IMR-90 (cell line): ENCODE measurements around the gene CDH2. TPM values are rescaled to one million over a fixed set of nuclear protein-coding genes. Genes with fewer than 3 reads are reported as not detected.
A peak's percentile ranks its signal among the peaks of the same experiment; 100 is the strongest.

Experiments
- ATAC-seq: fragments of 200-7000 bp; cut with Tn5 transposase; 2 replicates; pipeline ENCODE4 v1.9.1; 2020; ENCODE audit warnings: low read depth, mild to moderate bottlenecking, moderate library complexity
- BruUV-seq: library from RNA; stranded (reverse); fragments of 400-500 nt; replicated peaks from 2 replicates; lab custom pipeline; 2021; lab: Mats Ljungman, UMichigan
- CTCF ChIA-PET: fragments of 300-600 bp; formaldehyde crosslinking; extraction: SDS; loops from one replicate; lab custom pipeline; 2021; ENCODE audit warnings: antibody characterized with exemption; lab: Yijun Ruan, JAX
- POLR2A ChIA-PET: fragments of 300-600 bp; sonication (Branson Sonifier 250); formaldehyde crosslinking; loops from one replicate; lab custom pipeline; 2022; ENCODE audit warnings: antibody characterized with exemption; ENCODE audit not compliant: unreplicated experiment; lab: Charles Lee
- DNase-seq: peaks from one replicate; pipeline ENCODE4 v3.0.0; 2013
- H2AFZ ChIP-seq: replicated peaks from 2 replicates; pipeline ENCODE3; 2013; ENCODE audit warnings: low read length, mild to moderate bottlenecking; ENCODE audit not compliant: poor library complexity
- H2AK5ac ChIP-seq: 2 replicates; pipeline ENCODE4 v1.6.1; 2013; ENCODE audit warnings: low read depth, low read length, inconsistent platforms
- H2AK9ac ChIP-seq: replicated peaks from 2 replicates; pipeline ENCODE3; 2013; ENCODE audit warnings: mild to moderate bottlenecking, low read depth, low read length, moderate library complexity; ENCODE audit not compliant: poor library complexity
- H2BK120ac ChIP-seq: 2 replicates; pipeline ENCODE4 v1.6.1; 2013; ENCODE audit warnings: low read depth, low read length, inconsistent platforms
- H2BK15ac ChIP-seq: 3 replicates; pipeline ENCODE4 v1.6.1; 2013; ENCODE audit warnings: low read depth, low read length, inconsistent platforms
- H2BK20ac ChIP-seq: 2 replicates; pipeline ENCODE4 v1.6.1; 2013; ENCODE audit warnings: low read depth, mild to moderate bottlenecking, inconsistent platforms, low read length, moderate library complexity
- H2BK5ac ChIP-seq: 2 replicates; pipeline ENCODE4 v1.6.1; 2013; ENCODE audit warnings: mild to moderate bottlenecking, low read depth, low read length, inconsistent platforms; ENCODE audit not compliant: poor library complexity, severe bottlenecking
- H3K14ac ChIP-seq: replicated peaks from 2 replicates; pipeline ENCODE4 v1.6.1; 2013; ENCODE audit warnings: low read depth, low read length, inconsistent platforms
- H3K18ac ChIP-seq: 2 replicates; pipeline ENCODE4 v1.6.1; 2013; ENCODE audit warnings: low read depth, low read length, control low read depth
- H3K23ac ChIP-seq: 2 replicates; pipeline ENCODE4 v1.6.1; 2013; ENCODE audit warnings: low read depth, low read length, inconsistent platforms
- H3K27ac ChIP-seq: 2 replicates; pipeline ENCODE4 v1.5.1; 2013; ENCODE audit warnings: mild to moderate bottlenecking, control low read depth, low read length; ENCODE audit not compliant: insufficient read depth
- H3K27me3 ChIP-seq: 2 replicates; pipeline ENCODE4 v1.6.1; 2013; ENCODE audit warnings: low read length; ENCODE audit not compliant: control insufficient read depth, insufficient read depth
- H3K36me3 ChIP-seq: 2 replicates; pipeline ENCODE4 v1.6.1; 2013; ENCODE audit warnings: low read length, mixed read lengths; ENCODE audit not compliant: control insufficient read depth, insufficient read depth
- H3K4ac ChIP-seq: 2 replicates; pipeline ENCODE4 v1.6.1; 2013; ENCODE audit warnings: low read depth, low read length, inconsistent platforms
- H3K4me1 ChIP-seq: 2 replicates; pipeline ENCODE4 v1.6.1; 2013; ENCODE audit warnings: low read length, mixed read lengths; ENCODE audit not compliant: control insufficient read depth, insufficient read depth
- H3K4me2 ChIP-seq: 2 replicates; pipeline ENCODE4 v1.6.1; 2013; ENCODE audit warnings: low read depth, mild to moderate bottlenecking, control low read depth, low read length, moderate library complexity
- H3K4me3 ChIP-seq: 2 replicates; pipeline ENCODE4 v1.5.1; 2013; ENCODE audit warnings: low read depth, mild to moderate bottlenecking, control low read depth, low read length, moderate library complexity; ENCODE audit not compliant: insufficient read depth
- H3K56ac ChIP-seq: 2 replicates; pipeline ENCODE4 v1.6.1; 2013; ENCODE audit warnings: low read length, inconsistent platforms; ENCODE audit not compliant: insufficient read depth; ENCODE audit errors: extremely low read depth
- H3K79me1 ChIP-seq, 2 experiments: 2 replicates each; pipeline ENCODE4 v1.6.1; 2013; ENCODE audit warnings: low read length in 2 of 2, inconsistent platforms in 1 of 2, low read depth in 1 of 2
- H3K9ac ChIP-seq: 2 replicates; pipeline ENCODE4 v1.6.1; 2013; ENCODE audit warnings: low read depth, low read length, control low read depth
- H3K9me1 ChIP-seq: 2 replicates; pipeline ENCODE4 v1.6.1; 2013; ENCODE audit warnings: low read length, inconsistent platforms; ENCODE audit not compliant: insufficient read depth
- H3K9me3 ChIP-seq: 2 replicates; pipeline ENCODE4 v1.6.1; 2013; ENCODE audit warnings: low read length; ENCODE audit not compliant: control insufficient read depth, insufficient read depth
- H4K20me1 ChIP-seq: 2 replicates; pipeline ENCODE4 v1.6.1; 2013; ENCODE audit warnings: low read length, inconsistent platforms; ENCODE audit not compliant: insufficient read depth
- H4K5ac ChIP-seq: 2 replicates; pipeline ENCODE4 v1.6.1; 2013; ENCODE audit warnings: mild to moderate bottlenecking, low read depth, low read length, control low read depth
- H4K8ac ChIP-seq, 2 experiments: 2 replicates each; pipeline ENCODE4 v1.6.1; 2013; ENCODE audit warnings: low read depth in 2 of 2, low read length in 2 of 2, control low read depth in 1 of 2, inconsistent platforms in 1 of 2
- H4K91ac ChIP-seq: 2 replicates; pipeline ENCODE4 v1.6.1; 2013; ENCODE audit warnings: low read depth, low read length, inconsistent platforms; ENCODE audit not compliant: insufficient read depth
- BHLHE40 ChIP-seq: fragments of 150-350 bp; IDR thresholded peaks from 2 replicates; pipeline ENCODE4 v1.6.1; 2016; ENCODE audit warnings: mild to moderate bottlenecking, low read depth, low read length
- CEBPB ChIP-seq: IDR thresholded peaks from 2 replicates; pipeline ENCODE4 v1.6.1; 2012; ENCODE audit warnings: low read depth, low read length, improper control_type of control experiment
- CHD1 ChIP-seq: IDR thresholded peaks from 2 replicates; pipeline ENCODE4 v1.6.1; 2012; ENCODE audit warnings: low read depth, low read length, improper control_type of control experiment
- ELK1 ChIP-seq: fragments of 150-350 bp; IDR thresholded peaks from 2 replicates; pipeline ENCODE4 v1.6.1; 2016; ENCODE audit warnings: low read depth, mild to moderate bottlenecking, low read length, moderate library complexity, borderline replicate concordance
- FOS ChIP-seq: fragments of 150-350 bp; IDR thresholded peaks from 2 replicates; pipeline ENCODE4 v1.6.1; 2016; ENCODE audit warnings: low read depth, low read length
- MAFK ChIP-seq: IDR thresholded peaks from 2 replicates; pipeline ENCODE4 v1.6.1; 2012; ENCODE audit warnings: low read depth, low read length, improper control_type of control experiment
- MAZ ChIP-seq: IDR thresholded peaks from 2 replicates; pipeline ENCODE4 v1.6.1; 2012; ENCODE audit warnings: low read depth, mild to moderate bottlenecking, low read length, improper control_type of control experiment, moderate library complexity, borderline replicate concordance
- RCOR1 ChIP-seq: IDR thresholded peaks from 2 replicates; pipeline ENCODE4 v1.6.1; 2012; ENCODE audit warnings: mild to moderate bottlenecking, low read length, improper control_type of control experiment; ENCODE audit not compliant: insufficient replicate concordance
- USF2 ChIP-seq: fragments of 150-350 bp; IDR thresholded peaks from 2 replicates; pipeline ENCODE4 v1.6.1; 2017; ENCODE audit warnings: mild to moderate bottlenecking, antibody characterized with exemption, low read length, low read depth
- WGBS, 2 experiments: methylation state at CpG; one replicate each; pipeline versions ENCODE4 v1.1.5 to v1.1.7; 2013; ENCODE audit warnings: missing lambda C conversion rate in 2 of 2; ENCODE audit not compliant: insufficient read length in 1 of 2; ENCODE audit errors: extremely low coverage in 2 of 2; 5-methylcytosine and 5-hydroxymethylcytosine counted together
- dilution Hi-C: fragments of 300-500 bp; cut with HindIII; formaldehyde crosslinking; loops from one replicate; pipeline ENCODE4 v1.14.3; 2018; ENCODE audit warnings: low sequenced_read_pairs; ENCODE audit not compliant: unreplicated experiment
- in situ Hi-C: fragments of 300-500 bp; cut with MboI; formaldehyde crosslinking; loops from 3 replicates; pipeline ENCODE4 v1.14.3; 2019; ENCODE audit warnings: low sequenced_read_pairs, inconsistent platforms, mixed read lengths
- intact Hi-C: fragments of 100-400 bp; cut with micrococcal nuclease; formaldehyde crosslinking; loops from 2 replicates; pipeline ENCODE4 v1.10.0; 2022
- polyA plus RNA-seq, 3 experiments: library from polyadenylated mRNA; depleted of rRNA; stranded (reverse); fragments of >200 nt; gene quantifications; 2 replicates each; pipeline ENCODE4 v1.2.3, GENCODE V29; 2012; ENCODE audit warnings: low replicate concordance in 1 of 3
- total RNA-seq: library from RNA; depleted of rRNA; stranded (reverse); fragments of >200 nt; gene quantifications from 2 replicates; pipeline ENCODE4 v1.2.3, GENCODE V29; 2012

The CDH2 gene
- total and polyA plus RNA-seq, 2 of the 4 experiments (the other 2 are of a cell fraction): 55.6 to 111 TPM

DNA sequence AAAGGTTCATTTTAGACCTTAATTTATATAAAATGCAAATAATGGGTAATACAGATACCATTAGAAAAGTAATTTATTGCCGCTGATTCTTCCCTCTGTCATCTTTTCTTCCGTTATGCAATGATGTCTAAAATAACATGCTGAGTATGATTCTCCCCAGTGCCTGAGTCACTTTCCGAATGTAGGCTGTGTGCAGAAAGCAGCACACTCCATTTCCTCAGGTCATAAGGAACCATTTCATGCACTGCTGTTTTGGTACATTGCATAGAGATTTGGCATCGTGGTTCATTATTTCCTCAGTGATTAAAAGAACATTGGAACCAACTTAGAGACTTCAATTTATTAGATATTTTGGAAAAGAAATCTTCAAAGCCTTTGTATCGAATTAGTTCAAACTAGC lies 173.5 kb downstream of the CDH2 start:
- Histone ChIP-seq H3K9me1 (peaks cover 6% of the 10 kb centered on the region; the same call in 1 of the 2 replicates), H4K5ac (no peak overlapping the region), H3K9me3 (no peaks in the 10 kb centered on the region), H3K23ac (no peak overlapping the region), H3K4me3 (no peak overlapping the region), H3K4me1 (peaks cover 2% of the 10 kb centered on the region), H3K4ac (no peak overlapping the region), H2BK15ac (no peak overlapping the region), H4K8ac (no peak overlapping the region), H2AFZ (no peak overlapping the region), H3K4me2 (no peak overlapping the region), H3K18ac (no peak overlapping the region), H2BK20ac (no peak overlapping the region), H3K27ac (no peak overlapping the region), H3K9ac (no peak overlapping the region), H3K56ac (no peak overlapping the region), H2BK5ac (no peak overlapping the region), H3K79me1 (peaks cover 0 to 4% of the 10 kb centered on the region in 2 experiments; a peak in 2 of 4 replicates), H3K14ac (no peak overlapping the region), H2BK120ac (no peak overlapping the region), H3K27me3 (no peaks in the 10 kb centered on the region), H2AK5ac (no peak overlapping the region), H2AK9ac (no peak overlapping the region), H3K36me3 (peaks cover 5% of the 10 kb centered on the region; the same call in 1 of the 2 replicates), H4K20me1 (no peaks in the 10 kb centered on the region), H4K91ac (no peak overlapping the region)
- CTCF ChIA-PET: no interaction called here
- 100% methylated on average over 1 of the region's 5 CpGs; no CpG with 5 or more reads in 1 of the 2 experiments for WGBS, 2 experiments
- dilution Hi-C loops (no loop called here), in situ Hi-C loops (no loop called here), intact Hi-C loops (no loop called here)
- no TSS peak for BruUV-seq
- POLR2A ChIA-PET: no interaction called here
- TF ChIP-seq RCOR1: no peak
- 0 out of 2 replicates have a peak, but pooled peaks have one; percentile 19 for TF ChIP-seq MAFK
- no peak for TF ChIP-seq CHD1
- TF ChIP-seq ELK1: no peak
- no peak for TF ChIP-seq MAZ
- TF ChIP-seq BHLHE40: no peak
- TF ChIP-seq USF2: no peak
- 0 out of 2 replicates have a peak, but pooled peaks have one; percentile 28 for TF ChIP-seq FOS
- TF ChIP-seq CEBPB: peak; percentile 86
- DNase-seq (peak; percentile 68), ATAC-seq (peak; percentile 65)
